NCI-H345 treated with DMSO at 0.1 percent for 48 hours (cell line): ENCODE results near the gene SERPINE1.

Experiments used
- DNase-seq: peaks from one replicate; lab custom pipeline; 2025; ENCODE audit not compliant: unreplicated experiment; lab: John Stamatoyannopoulos, UW

SERPINE1 gene

GRCh38 chr7:101166909-101167644 is 40.2 kb downstream of the SERPINE1 start:
- no peak for DNase-seq

- no peak for DNase-seq
Observed at GRCh38 chr7:101167645-101168411, 40.9 kb downstream of the SERPINE1 start.

GRCh38 chr7:101168412-101169049 is 41.6 kb downstream of the SERPINE1 start:
- no peak for DNase-seq

- DNase-seq, result no peak
Observed at GRCh38 chr7:101169110-101169837, 42.4 kb downstream of the SERPINE1 start.

GRCh38 chr7:101169838-101170551 is 43.1 kb downstream of the SERPINE1 start:
- DNase-seq, result peak; percentile 18

- DNase-seq, result no peak
Observed at GRCh38 chr7:101170617-101171441, 43.9 kb downstream of the SERPINE1 start.

GRCh38 chr7:101171442-101171837 is 44.5 kb downstream of the SERPINE1 start:
- no peak for DNase-seq

GRCh38 chr7:101172005-101172853 is 45.3 kb downstream of the SERPINE1 start:
- peak; percentile 61 for DNase-seq

GRCh38 chr7:101172854-101173751 is 46.2 kb downstream of the SERPINE1 start:
- peak; percentile 52 for DNase-seq

GRCh38 chr7:101173752-101174244 is 46.9 kb downstream of the SERPINE1 start:
- DNase-seq, result no peak

GRCh38 chr7:101174322-101174854 is 47.5 kb downstream of the SERPINE1 start:
- no peak for DNase-seq

- DNase-seq, result no peak
Observed at GRCh38 chr7:101175664-101176063, 48.8 kb downstream of the SERPINE1 start.

GRCh38 chr7:101177644-101178043 is 50.7 kb downstream of the SERPINE1 start:
- DNase-seq, result no peak

- no peak for DNase-seq
Observed at GRCh38 chr7:101179117-101179516, 52.2 kb downstream of the SERPINE1 start.

GRCh38 chr7:101179713-101180112 is 52.8 kb downstream of the SERPINE1 start:
- DNase-seq, result no peak

- no peak for DNase-seq
Observed at GRCh38 chr7:101180130-101180755, 53.3 kb downstream of the SERPINE1 start, which contains the start of gene NAT16. TSS of gene NAT16 (minus strand) at chr7:101180293. CDS start at chr7:101174807, 5,486 bp downstream.
